ENCODE results near the gene SNRNP35. TPM values are rescaled to one million over a fixed set of nuclear protein-coding genes. Genes with fewer than 3 reads are reported as not detected.

The SNRNP35 gene
- total RNA-seq, 1 donor from 2014 or later: 25.8 TPM

- no peak for TF ChIP-seq CTCF (IDR thresholded peaks at IDR 0.05; ENCODE audit: unreplicated experiment)
- Mint-ChIP-seq H3K4me3 (no peak overlapping the region), H3K4me1 (peaks cover 7% of the 10 kb centered on the region), H3K27me3 (ENCODE audit: low read depth) (no peaks in the 10 kb centered on the region), H3K27ac (no peak overlapping the region), H3K36me3 (peaks cover 37% of the 10 kb centered on the region), H3K9me3 (no peaks in the 10 kb centered on the region)
- DNase-seq (ENCODE audit: low spot score in 2 of 2, unreplicated experiment in 2 of 2): no peak
Observed at GRCh38 chr12:123468786-123469185, 10.8 kb downstream of the SNRNP35 start.

GRCh38 chr12:123469978-123470377 lies 12.0 kb downstream of the SNRNP35 start:
- Mint-ChIP-seq H3K4me1 (peaks cover 7% of the 10 kb centered on the region), H3K27ac (no peak overlapping the region), H3K36me3 (peaks cover 37% of the 10 kb centered on the region), H3K4me3 (no peak overlapping the region), H3K27me3 (ENCODE audit: low read depth) (no peaks in the 10 kb centered on the region), H3K9me3 (no peaks in the 10 kb centered on the region)
- DNase-seq (ENCODE audit: low spot score in 2 of 2, unreplicated experiment in 2 of 2): no peak
- TF ChIP-seq CTCF (IDR thresholded peaks at IDR 0.05; ENCODE audit: unreplicated experiment): no peak

GRCh38 chr12:123471374-123472068 lies 13.6 kb downstream of the SNRNP35 start:
- no peak for TF ChIP-seq CTCF (IDR thresholded peaks at IDR 0.05; ENCODE audit: unreplicated experiment)
- Mint-ChIP-seq H3K27ac (no peak overlapping the region), H3K27me3 (ENCODE audit: low read depth) (no peaks in the 10 kb centered on the region), H3K36me3 (peaks cover 34% of the 10 kb centered on the region), H3K4me3 (no peak overlapping the region), H3K4me1 (peaks cover 7% of the 10 kb centered on the region), H3K9me3 (no peaks in the 10 kb centered on the region)
- DNase-seq (ENCODE audit: low spot score in 2 of 2, unreplicated experiment in 2 of 2): no peak

GRCh38 chr12:123472438-123472849 lies 14.5 kb downstream of the SNRNP35 start:
- Mint-ChIP-seq H3K4me1 (peaks cover 2% of the 10 kb centered on the region), H3K36me3 (peaks cover 38% of the 10 kb centered on the region), H3K4me3 (no peak overlapping the region), H3K9me3 (no peaks in the 10 kb centered on the region), H3K27ac (no peak overlapping the region), H3K27me3 (ENCODE audit: low read depth) (no peaks in the 10 kb centered on the region)
- no peak for TF ChIP-seq CTCF (IDR thresholded peaks at IDR 0.05; ENCODE audit: unreplicated experiment)
- DNase-seq (ENCODE audit: low spot score in 2 of 2, unreplicated experiment in 2 of 2): no peak

- TF ChIP-seq CTCF (IDR thresholded peaks at IDR 0.05; ENCODE audit: unreplicated experiment): no peak
- H3K27ac Mint-ChIP-seq: no peak overlapping the region
- peaks cover 2% of the 10 kb centered on the region for H3K4me1 Mint-ChIP-seq
- H3K27me3 Mint-ChIP-seq (ENCODE audit: low read depth): no peaks in the 10 kb centered on the region
- no peak for DNase-seq (ENCODE audit: low spot score in 2 of 2, unreplicated experiment in 2 of 2)
- H3K9me3 Mint-ChIP-seq: no peaks in the 10 kb centered on the region
- H3K4me3 Mint-ChIP-seq: no peak overlapping the region
- peaks cover 38% of the 10 kb centered on the region for H3K36me3 Mint-ChIP-seq
Observed at GRCh38 chr12:123474485-123475245, 16.7 kb downstream of the SNRNP35 start.
